Measurements from ENCODE around the gene PARP2.
"Not testable (repeated sequence)": the region's sequence is repeated elsewhere in the genome, so short reads cannot be mapped to it uniquely, and the experiment has no call there.

The PARP2 gene

DNA sequence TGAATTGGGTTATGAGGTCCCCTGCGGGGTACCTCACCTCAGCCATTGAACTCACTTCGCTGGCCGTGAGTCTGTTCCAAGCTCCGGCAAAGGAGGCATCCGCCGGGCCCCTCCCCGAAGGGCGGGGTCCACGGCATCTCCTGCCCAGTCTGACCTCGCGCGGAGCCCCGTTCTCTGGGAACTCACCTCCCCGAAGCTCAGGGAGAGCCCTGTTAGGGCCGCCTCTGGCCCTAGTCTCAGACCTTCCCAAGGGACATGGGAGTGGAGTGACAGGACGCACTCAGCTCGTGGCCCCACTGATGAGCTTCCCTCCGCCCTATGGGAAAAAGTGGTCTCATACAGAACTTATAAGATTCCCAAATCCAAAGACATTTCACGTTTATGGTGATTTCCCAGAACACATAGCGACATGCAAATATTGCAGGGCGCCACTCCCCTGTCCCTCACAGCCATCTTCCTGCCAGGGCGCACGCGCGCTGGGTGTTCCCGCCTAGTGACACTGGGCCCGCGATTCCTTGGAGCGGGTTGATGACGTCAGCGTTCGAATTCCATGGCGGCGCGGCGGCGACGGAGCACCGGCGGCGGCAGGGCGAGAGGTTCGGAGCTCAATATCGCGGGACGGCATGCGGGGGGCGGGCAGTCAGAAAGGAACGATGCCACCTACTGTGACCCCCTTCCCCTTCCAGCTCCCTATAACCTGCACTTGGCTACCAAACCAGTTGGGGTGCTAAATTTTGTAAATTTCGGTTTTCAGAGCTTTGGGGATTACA lies at the start of gene PARP2:
PARP2 (plus strand) TSS at position 544 of the 770 bp plus-strand sequence; CDS start at position 551, 7 bp downstream.
- DNase-seq: peak; percentile 100

DNA sequence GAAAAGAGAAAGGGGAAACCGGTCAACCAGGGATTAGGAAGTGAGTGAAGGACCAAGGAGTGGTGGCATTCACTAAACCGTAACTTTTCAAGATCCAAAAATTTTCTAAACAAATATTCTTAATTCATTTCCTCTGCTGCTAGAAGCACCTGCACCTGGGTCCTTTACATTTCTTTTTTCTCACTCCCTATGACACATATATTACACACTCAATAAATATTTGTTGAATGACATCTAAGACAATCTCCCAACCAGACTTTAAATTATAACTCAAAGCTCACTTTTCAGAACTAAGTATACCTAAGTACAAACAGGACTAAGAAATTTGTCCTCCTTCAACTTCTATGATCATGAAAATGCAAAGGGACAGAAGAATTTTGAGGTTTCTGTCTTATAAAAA lies 48.8 kb upstream of the PARP2 start:
- no peak for DNase-seq

GRCh38 chr14:20295067-20295466 lies 48.4 kb upstream of the PARP2 start:
- DNase-seq: no peak

DNA sequence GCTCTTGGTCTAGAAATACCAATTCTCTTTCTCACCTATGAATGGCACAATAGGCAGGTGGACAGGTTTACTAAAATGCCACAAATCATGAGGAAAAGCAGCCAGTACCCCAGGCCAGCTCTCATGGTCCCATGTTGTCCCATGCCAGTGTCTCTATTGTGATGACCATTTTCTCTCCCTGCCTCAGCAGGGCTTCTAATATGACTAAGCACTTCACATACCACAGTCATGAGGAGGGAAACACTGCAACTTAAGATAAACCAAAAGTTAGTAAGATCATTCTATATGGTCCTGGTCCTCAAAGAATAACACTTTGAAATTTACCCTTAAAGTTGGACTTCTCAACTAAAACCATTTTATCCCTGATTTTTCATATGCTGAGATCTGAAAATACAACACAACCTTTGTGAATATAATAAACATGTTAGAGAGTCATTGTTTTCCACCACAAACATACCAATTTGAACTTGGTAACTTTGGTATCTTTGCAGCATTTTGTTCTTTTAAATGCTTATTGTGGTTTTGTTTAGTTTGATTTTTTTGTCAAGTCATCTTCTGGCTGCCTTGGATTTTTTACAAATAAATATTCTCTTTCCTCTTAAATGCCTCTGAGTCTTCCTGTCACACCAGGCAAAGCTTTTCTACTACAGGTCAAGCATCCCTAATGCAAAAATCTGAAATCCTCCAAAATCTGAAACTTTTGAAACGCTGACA lies 41.2 kb upstream of the PARP2 start:
- DNase-seq: no peak

DNA sequence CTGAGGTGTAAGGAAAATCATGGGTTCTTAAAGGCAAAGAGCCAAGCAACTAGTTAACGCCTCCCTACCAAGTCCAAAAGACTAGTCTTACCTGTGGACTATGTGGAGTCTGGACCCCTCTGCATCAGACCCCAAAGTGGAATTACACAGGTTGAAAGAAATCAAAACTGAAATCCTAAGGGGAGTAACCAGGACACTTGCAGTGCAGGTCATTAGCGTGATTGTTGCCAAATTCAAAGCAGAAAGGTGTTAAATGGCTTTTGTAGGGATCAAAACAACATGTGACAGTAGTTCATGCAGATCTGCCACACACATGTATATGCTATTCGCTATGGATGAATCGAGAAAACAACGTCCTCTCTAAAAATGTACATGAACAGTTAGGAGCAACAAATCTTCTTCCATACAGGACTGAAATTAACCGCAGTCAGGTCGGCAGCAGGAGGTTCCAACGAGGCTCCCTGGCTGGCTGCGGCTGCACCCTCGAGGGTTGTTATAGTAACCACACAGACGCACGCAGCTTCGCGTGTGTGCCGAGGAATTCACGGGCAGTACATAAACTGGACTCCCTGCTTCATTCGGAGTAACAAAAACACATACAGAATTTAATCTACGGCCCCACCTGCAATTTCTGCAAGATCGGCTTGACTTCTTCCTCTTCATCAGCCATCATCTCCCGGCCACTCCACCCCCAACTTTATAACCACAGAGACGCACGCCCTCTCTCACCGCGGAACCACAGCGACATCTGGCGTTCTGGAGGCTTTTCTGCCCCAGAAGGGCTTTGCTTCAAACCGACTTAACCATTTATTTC lies 38.0 kb upstream of the PARP2 start, which contains the start of gene TTC5:
TTC5 (minus strand) TSS at position 687 of the 814 bp plus-strand sequence; CDS start at position 673, 14 bp downstream.
- peak; percentile 72 for DNase-seq

- DNase-seq: no peak
Observed at GRCh38 chr14:20306079-20306423, 37.4 kb upstream of the PARP2 start.

GRCh38 chr14:20314026-20314425 lies 29.4 kb upstream of the PARP2 start:
- DNase-seq: no peak

DNA sequence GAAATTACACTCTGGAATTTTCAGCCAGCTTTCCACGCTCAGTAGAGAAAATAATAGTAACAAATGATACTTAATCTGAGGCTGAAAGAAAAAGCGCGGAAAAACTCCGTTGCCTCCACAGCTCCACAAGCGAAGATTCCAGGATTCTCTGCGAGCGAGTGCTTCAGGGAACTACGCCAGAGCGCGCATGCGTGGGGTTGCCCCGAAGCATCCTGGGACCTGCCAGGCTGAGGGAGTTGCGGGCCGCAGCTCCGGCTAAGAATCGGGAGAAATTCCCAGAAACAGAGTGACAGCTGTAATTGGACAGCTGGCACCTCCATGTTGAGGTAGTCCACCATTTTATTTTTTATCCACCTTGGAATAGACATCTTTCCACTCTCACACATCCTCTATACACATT lies 25.7 kb upstream of the PARP2 start:
- DNase-seq: no peak

GRCh38 chr14:20327005-20327869 lies 16.2 kb upstream of the PARP2 start:
- DNase-seq: peak; percentile 27

DNA sequence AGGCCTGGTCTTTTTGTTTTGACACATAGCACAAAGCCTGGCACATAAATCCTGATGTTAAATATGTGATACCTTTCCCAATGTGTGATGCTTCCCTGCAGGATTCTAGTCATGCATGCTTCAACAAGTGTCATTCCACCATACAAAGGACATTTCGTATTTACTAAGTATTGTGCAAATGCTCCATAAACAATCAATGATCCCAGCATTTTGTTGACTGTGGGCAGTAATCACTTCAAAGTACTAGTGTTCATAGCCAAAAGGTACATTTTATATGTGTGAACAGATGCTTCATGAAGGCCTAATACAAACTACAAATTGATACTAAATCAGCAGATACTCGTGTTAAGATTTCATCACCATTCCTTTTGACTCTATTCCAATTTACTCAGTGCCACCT lies 14.7 kb upstream of the PARP2 start:
- peak; percentile 3 for DNase-seq

DNA sequence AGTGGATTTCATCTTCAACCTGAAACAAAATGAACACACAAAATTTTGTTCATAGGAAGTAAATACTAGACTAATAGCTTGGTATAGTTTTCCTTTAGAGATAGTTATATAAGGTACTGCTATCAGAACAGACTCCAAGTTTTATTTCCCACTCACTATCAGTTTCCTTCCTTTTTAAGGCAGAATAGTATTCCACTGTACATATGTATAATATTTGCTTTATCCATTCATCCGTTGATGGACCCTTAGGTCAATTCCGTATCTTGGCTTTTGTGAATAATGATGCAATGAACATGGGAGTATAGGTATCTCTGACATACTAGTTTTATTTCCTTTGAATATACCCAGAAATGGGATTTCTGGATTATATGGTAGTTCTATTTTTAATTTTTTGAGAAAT lies 14.1 kb upstream of the PARP2 start:
- DNase-seq: no peak

DNA sequence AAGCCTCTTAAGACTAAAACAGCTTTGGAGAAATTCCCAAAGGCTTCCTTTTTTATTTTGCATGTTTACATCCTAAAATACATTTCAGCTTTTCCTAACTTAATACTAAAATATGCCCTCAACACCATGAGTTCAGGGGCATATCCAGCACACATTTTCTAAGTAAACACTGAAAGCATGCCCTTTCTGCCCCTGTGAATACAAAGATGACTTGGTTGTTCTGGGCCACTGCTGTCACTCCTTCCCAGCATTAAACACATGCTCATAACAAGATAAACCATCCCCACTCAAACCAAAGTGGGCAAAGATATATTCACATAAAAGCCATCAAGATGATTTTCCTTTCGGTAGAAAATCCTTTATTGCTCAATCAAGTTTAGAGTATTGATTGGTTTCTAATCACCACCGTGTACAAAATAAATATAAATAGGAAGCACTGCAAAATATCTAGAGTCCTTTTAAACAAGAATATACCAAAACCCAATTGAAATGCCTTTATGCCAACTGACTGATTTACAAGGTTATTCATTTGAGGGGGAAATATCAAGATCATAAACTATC lies 12.3 kb upstream of the PARP2 start:
- DNase-seq: no peak

- DNase-seq: no peak
Observed at GRCh38 chr14:20332431-20332787, 11.0 kb upstream of the PARP2 start.

DNA sequence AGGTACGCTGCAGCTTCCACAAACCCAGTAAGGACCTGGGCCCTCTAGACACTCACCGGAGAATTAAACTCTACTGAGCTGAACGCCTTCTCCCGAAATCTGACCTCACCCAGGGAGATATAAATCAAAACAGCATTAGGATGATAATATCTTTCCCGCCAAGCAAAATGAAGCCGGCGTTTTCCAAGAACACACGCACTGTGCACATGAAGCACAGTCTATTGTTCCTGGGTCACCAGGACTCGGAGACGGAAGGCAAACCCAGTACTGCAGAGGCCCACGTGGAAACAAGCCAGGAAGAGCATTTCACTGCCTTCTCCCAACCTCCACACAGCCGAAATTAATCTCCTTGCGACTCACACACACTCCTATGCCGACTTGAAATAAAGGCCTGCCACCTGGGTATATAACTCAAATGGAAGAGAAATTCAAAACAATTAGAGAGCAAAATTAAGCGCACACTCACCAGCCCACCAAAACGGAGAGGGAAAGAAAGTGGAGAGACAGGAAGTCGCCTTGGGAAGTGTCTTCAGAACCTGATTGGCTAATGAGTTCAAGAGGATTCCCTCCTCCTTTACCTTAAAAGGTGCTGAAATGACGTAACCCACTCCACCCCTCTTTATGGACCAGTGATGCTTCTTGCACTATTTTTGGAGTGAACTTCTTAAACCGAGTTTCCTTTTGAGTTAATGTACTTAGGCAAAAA lies 10.5 kb upstream of the PARP2 start, which contains the start of gene CCNB1IP1:
CCNB1IP1 (minus strand) TSS at position 492 of the 706 bp plus-strand sequence. CDS start 16,756 bp downstream, outside the sequence.
- peak; percentile 92 for DNase-seq

DNA sequence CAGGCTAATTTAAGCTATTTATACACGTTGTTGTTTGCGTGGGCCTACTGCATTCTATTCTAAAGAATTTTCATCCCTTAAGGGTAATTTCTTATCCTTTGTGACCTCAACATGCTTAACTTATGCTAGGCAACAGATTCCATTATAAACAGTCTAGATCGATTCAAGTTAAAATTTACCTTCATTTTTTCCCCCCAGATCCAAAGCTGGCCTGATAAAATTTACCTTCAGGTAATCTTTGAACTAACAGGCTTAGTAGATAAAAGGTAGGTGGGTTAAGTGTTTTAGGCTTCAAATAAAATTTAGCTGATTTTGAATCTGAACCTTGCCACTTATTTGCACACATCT lies 10.0 kb upstream of the PARP2 start:
- DNase-seq: no peak

DNA sequence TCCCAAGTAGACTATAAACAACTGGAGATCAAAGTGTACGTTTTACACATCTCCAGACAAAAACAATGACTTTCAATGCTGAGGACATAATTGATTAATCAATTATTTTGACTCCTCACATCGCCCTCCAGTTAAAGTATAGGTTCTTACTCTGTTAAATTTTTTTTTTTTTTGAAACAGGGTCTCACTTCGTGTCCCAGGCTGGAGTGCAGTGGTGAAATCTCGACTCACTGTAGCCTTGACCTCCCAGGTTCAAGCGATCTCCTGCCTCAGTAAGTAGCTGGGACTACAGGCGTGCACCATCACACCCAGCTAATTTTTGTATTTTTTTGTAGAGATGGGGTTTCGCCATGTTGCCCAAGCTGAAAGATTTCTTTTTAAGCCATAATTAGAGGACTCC lies 9.4 kb upstream of the PARP2 start:
- no peak for DNase-seq

GRCh38 chr14:20341032-20341431 lies 2.4 kb upstream of the PARP2 start:
- DNase-seq: not testable (repeated sequence)

DNA sequence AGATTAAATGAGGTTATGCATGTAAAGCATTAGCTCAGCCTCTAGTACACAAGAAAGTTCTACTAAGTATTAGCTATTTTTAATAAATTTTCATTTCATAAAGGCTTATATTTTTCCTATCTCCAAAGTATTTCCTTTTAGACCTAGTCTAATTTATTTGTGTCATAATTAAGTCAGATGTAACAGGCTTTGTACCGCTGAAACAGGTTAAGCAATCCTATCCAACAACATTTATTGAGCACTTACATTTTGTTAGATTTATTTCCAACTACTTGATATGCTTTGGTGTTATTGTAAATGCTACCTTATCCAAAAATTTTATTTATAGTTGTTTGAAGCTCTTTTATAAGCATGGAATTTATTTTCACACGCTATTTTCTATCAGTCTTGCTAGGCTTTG lies 1.8 kb upstream of the PARP2 start:
- no peak for DNase-seq

GRCh38 chr14:20343862-20344220 lies 406 bp downstream of the PARP2 start:
- DNase-seq: no peak

DNA sequence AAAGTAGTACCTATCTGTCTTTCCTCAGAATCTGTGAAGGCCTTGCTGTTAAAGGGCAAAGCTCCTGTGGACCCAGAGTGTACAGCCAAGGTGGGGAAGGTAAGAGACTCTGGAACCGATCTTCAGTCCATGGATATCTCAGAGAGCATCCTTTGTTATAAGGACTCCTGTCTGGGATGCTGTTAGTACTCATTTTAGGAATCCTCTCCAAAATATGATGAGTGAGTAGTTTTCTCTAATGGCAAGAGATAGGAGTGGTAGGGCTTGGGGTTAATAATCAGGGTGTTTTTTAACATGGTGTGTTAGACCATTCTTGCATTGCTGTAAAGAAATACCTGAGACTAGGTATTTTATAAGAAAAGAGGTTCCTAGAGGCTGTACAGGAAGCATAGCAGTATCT lies 1.9 kb downstream of the PARP2 start:
- no peak for DNase-seq

- DNase-seq: no peak
Observed at GRCh38 chr14:20346713-20347112, 3.3 kb downstream of the PARP2 start.

DNA sequence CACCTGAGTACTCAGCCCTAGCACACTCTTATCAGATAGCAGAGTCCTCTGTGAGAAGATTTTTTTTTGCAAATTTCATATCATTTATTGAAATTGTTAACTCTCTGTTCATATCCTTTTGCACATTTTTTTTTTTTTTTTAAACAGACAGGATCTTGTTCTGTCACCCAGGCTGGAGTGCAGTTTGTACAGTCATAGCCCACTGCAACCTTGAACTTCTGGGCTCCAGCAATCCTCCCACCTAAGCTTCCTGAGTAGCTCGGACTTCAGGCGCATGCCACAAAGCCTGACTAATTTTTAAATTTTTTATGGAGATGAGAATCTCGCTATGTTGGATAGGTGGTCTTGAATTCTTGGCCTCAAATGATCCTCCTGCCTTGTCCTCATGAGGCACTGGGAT lies 4.3 kb downstream of the PARP2 start:
- no peak for DNase-seq

Data from NCI-H2029 (cell line).